K562 (cell line): ENCODE data around the gene CBX3. TPM values are rescaled to one million over a fixed set of nuclear protein-coding genes. Genes with fewer than 3 reads are reported as not detected.

Source experiments
- CREB1 ChIP-seq, 2 experiments: sonication (generic) in 1 of 2; formaldehyde crosslinking in 1 of 2; IDR thresholded peaks; 2 replicates each; pipeline versions ENCODE4 v1.6.1 to v1.8.0; 2012 to 2022; ENCODE audit warnings: inconsistent platforms in 1 of 2, mild to moderate bottlenecking in 1 of 2, missing genetic modification reagents in 1 of 2, moderate library complexity in 1 of 2
- EHMT2 ChIP-seq: fragments of 450-650 bp; IDR thresholded peaks from 2 replicates; pipeline ENCODE4 v1.6.1; 2018; ENCODE audit warnings: antibody characterized with exemption
- ELF1 ChIP-seq: fragments of 200-800 bp; sonication (Bioruptor generic); IDR thresholded peaks from 2 replicates; pipeline ENCODE4 v1.6.1; 2016; ENCODE audit warnings: missing genetic modification characterization, missing compliant biosample characterization
- KDM5B ChIP-seq: fragments of 200-600 bp; sonication (generic); IDR thresholded peaks from 2 replicates; pipeline ENCODE4 v1.6.1; 2012; ENCODE audit warnings: low read depth, mild to moderate bottlenecking, moderate library complexity, low read length, control low read depth, inconsistent platforms; ENCODE audit not compliant: insufficient replicate concordance
- MTA3 ChIP-seq: fragments of 450-650 bp; formaldehyde crosslinking; IDR thresholded peaks from 2 replicates; pipeline ENCODE4 v1.6.1; 2017; ENCODE audit warnings: mild to moderate bottlenecking, borderline replicate concordance
- NFXL1 ChIP-seq: fragments of 450-650 bp; formaldehyde crosslinking; IDR thresholded peaks from 2 replicates; pipeline ENCODE4 v1.4.0; 2021; ENCODE audit warnings: mild to moderate bottlenecking
- POLR2G ChIP-seq: fragments of 200-400 bp; formaldehyde crosslinking; IDR thresholded peaks from 2 replicates; pipeline ENCODE4 v1.6.1; 2017; ENCODE audit warnings: low read depth, mild to moderate bottlenecking, antibody characterized with exemption, low read length, moderate library complexity
- RAD21 ChIP-seq, 2 experiments: fragments of 250-450 bp in 1 of 2; fragments of 450-650 bp in 1 of 2; sonication (Bioruptor Pico) in 1 of 2; formaldehyde crosslinking in 1 of 2; IDR thresholded peaks in 1 of 2; conservative IDR thresholded peaks in 1 of 2; 2 replicates each; pipeline versions ENCODE4 v1.4.0 to v1.8.0; 2020 to 2022; ENCODE audit warnings: mild to moderate bottlenecking in 2 of 2, moderate library complexity in 1 of 2
- RBM22 ChIP-seq: fragments of 200-400 bp; formaldehyde crosslinking; IDR thresholded peaks from 2 replicates; pipeline ENCODE4 v1.6.1; 2018; ENCODE audit warnings: low read length, low read depth; ENCODE audit not compliant: poor library complexity, severe bottlenecking
- RFX7 ChIP-seq: fragments of 250-450 bp; sonication (Bioruptor Pico); IDR thresholded peaks from 2 replicates; pipeline ENCODE4 v1.5.1; 2021; ENCODE audit warnings: mild to moderate bottlenecking
- SIN3A ChIP-seq, 2 experiments: fragments of 150-350 bp in 1 of 2; IDR thresholded peaks; 2 replicates each; pipeline ENCODE4 v1.6.1; 2011 to 2016; ENCODE audit warnings: borderline replicate concordance in 2 of 2, low read depth in 2 of 2, low read length in 2 of 2, mild to moderate bottlenecking in 2 of 2, moderate library complexity in 2 of 2; ENCODE audit not compliant: control insufficient read depth in 1 of 2
- SMARCB1 ChIP-seq: IDR thresholded peaks from 2 replicates; pipeline ENCODE4 v1.6.1; 2011; ENCODE audit warnings: improper control_type of control experiment, low read depth; ENCODE audit not compliant: insufficient read length
- SMARCE1 ChIP-seq: fragments of 450-650 bp; IDR thresholded peaks from 2 replicates; pipeline ENCODE4 v1.7.1; 2016; ENCODE audit warnings: mild to moderate bottlenecking
- TGIF2 ChIP-seq: sonication (generic); formaldehyde crosslinking; IDR thresholded peaks from 2 replicates; pipeline ENCODE4 v1.8.1; 2022; ENCODE audit warnings: mild to moderate bottlenecking, missing genetic modification reagents, moderate library complexity
- YY1 ChIP-seq, 3 experiments: IDR thresholded peaks; 2 replicates each; pipeline ENCODE4 v1.6.1; 2011; ENCODE audit warnings: low read length in 2 of 3, mild to moderate bottlenecking in 2 of 3, moderate library complexity in 2 of 3, borderline replicate concordance in 1 of 3, control low read depth in 1 of 3, low read depth in 1 of 3; ENCODE audit not compliant: insufficient read depth in 3 of 3, insufficient replicate concordance in 2 of 3, control insufficient read depth in 1 of 3, insufficient read length in 1 of 3; ENCODE audit errors: extremely low read depth in 1 of 3
- ZNF184 ChIP-seq: sonication (generic); formaldehyde crosslinking; IDR thresholded peaks from 2 replicates; pipeline ENCODE4 v1.5.0; 2020; ENCODE audit warnings: missing genetic modification reagents
- ZNF639 ChIP-seq, 2 experiments: fragments of 200-800 bp in 1 of 2; sonication (Bioruptor generic) in 1 of 2; sonication (generic) in 1 of 2; formaldehyde crosslinking in 1 of 2; IDR thresholded peaks in 1 of 2; conservative IDR thresholded peaks in 1 of 2; 2 replicates each; pipeline versions ENCODE4 v1.5.0 to v1.6.1; 2016 to 2020; ENCODE audit warnings: missing compliant biosample characterization in 1 of 2, missing genetic modification characterization in 1 of 2, missing genetic modification reagents in 1 of 2
- polyA plus RNA-seq, 8 experiments: library from polyadenylated mRNA; depleted of rRNA in 4 of 8; stranded (reverse) in 5 of 8; unstranded in 3 of 8; fragments of >200 nt; fragmentation: Nextera tagmentation in 2 of 8; fragmentation: Illumina TruSeq in 1 of 8; extraction: Ambion mirVana in 2 of 8; extraction: Trizol in 1 of 8; gene quantifications; 2 replicates each; pipeline versions ENCODE4 v1.2.1 to v1.2.3, GENCODE V29; 2011 to 2014; ENCODE audit warnings: inconsistent platforms in 1 of 8, missing spikeins in 1 of 8
- total RNA-seq, 7 experiments: library from RNA; depleted of rRNA in 6 of 7; stranded (reverse); fragments of >200 nt in 6 of 7; fragmentation: Illumina TruSeq in 2 of 7; extraction: Trizol in 2 of 7; gene quantifications; 2 replicates each; pipeline versions ENCODE4 v1.2.1 to v1.2.3, GENCODE V29; 2011 to 2021; ENCODE audit warnings: low replicate concordance in 1 of 7
- TF ChIP-seq, protein P1 (sequence below): fragments of 450-650 bp; IDR thresholded peaks from 2 replicates; pipeline ENCODE4 v1.6.1; 2016; ENCODE audit warnings: borderline replicate concordance
- TF ChIP-seq, protein P2 (sequence below): fragments of 250-450 bp; sonication (Bioruptor Pico); IDR thresholded peaks from 2 replicates; pipeline ENCODE4 v1.9.0; 2021; ENCODE audit warnings: mild to moderate bottlenecking
- TF ChIP-seq, protein P3 (sequence below): fragments of 250-450 bp; sonication (Bioruptor Pico); IDR thresholded peaks from 2 replicates; pipeline ENCODE4 v1.8.0; 2022; ENCODE audit warnings: inconsistent platforms

The CBX3 gene
- total and polyA plus RNA-seq, 9 of the 15 experiments (the other 6 are each of a cell fraction or from before 2014, with no cell fraction given): 198 to 413 (median 328) TPM

DNA sequence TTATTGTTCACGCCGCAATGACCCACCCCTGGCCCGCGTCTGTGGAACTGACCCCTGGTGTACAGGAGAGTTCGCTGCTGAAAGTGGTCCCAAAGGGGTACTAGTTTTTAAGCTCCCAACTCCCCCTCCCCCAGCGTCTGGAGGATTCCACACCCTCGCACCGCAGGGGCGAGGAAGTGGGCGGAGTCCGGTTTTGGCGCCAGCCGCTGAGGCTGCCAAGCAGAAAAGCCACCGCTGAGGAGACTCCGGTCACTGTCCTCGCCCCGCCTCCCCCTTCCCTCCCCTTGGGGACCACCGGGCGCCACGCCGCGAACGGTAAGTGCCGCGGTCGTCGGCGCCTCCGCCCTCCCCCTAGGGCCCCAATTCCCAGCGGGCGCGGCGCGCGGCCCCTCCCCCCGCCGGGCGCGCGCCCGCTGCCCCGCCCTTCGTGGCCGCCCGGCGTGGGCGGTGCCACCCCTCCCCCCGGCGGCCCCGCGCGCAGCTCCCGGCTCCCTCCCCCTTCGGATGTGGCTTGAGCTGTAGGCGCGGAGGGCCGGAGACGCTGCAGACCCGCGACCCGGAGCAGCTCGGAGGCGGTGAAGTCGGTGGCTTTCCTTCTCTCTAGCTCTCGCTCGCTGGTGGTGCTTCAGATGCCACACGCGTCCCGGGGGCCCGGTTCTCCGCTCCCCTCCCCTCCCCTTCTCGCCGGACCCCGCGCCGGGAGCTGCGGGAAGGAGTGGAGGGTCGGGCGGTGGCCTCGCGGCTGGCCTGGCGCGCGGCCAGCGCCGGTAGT is at the start of gene CBX3 (continued):
- no peak for TF ChIP-seq SMARCB1
- TF ChIP-seq ELF1: no peak
- TF ChIP-seq YY1 (IDR thresholded peaks at IDR 0.05; ENCODE audit: borderline replicate concordance in 1 of 3, control insufficient read depth in 1 of 3, extremely low read depth in 1 of 3, insufficient read depth in 3 of 3, insufficient read length in 1 of 3, insufficient replicate concordance in 2 of 3, low read depth in 1 of 3, low read length in 2 of 3): peak in 2 of 3 experiments; percentile 36 to 46
- TF ChIP-seq RFX7 (CRISPR knock-in tag): no peak
- no peak for TF ChIP-seq NFXL1 (CRISPR knock-in tag)
- TF ChIP-seq RAD21 (CRISPR knock-in tag; conservative IDR thresholded peaks at IDR 0.05 in 1 of 2, IDR thresholded peaks at IDR 0.05 in 1 of 2): no peak
- TF ChIP-seq TGIF2: 0 out of 2 replicates have a peak, but pooled peaks have one; percentile 16
- TF ChIP-seq POLR2G: peak; percentile 98
- TF ChIP-seq ZNF184 (CRISPR knock-in tag): no peak
- peak in 1 of 2 experiments; percentile 98; a peak in 2 of 4 replicates for TF ChIP-seq ZNF639 (CRISPR knock-in tag; conservative IDR thresholded peaks at IDR 0.05 in 1 of 2, IDR thresholded peaks at IDR 0.05 in 1 of 2)
- no peak; the same call in 1 of the 2 replicates for TF ChIP-seq MTA3
- peak; percentile 86 for TF ChIP-seq RBM22
- TF ChIP-seq, protein P1, sequence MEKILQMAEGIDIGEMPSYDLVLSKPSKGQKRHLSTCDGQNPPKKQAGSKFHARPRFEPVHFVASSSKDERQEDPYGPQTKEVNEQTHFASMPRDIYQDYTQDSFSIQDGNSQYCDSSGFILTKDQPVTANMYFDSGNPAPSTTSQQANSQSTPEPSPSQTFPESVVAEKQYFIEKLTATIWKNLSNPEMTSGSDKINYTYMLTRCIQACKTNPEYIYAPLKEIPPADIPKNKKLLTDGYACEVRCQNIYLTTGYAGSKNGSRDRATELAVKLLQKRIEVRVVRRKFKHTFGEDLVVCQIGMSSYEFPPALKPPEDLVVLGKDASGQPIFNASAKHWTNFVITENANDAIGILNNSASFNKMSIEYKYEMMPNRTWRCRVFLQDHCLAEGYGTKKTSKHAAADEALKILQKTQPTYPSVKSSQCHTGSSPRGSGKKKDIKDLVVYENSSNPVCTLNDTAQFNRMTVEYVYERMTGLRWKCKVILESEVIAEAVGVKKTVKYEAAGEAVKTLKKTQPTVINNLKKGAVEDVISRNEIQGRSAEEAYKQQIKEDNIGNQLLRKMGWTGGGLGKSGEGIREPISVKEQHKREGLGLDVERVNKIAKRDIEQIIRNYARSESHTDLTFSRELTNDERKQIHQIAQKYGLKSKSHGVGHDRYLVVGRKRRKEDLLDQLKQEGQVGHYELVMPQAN: peak; percentile 21; the same call in 1 of the 2 replicates
- TF ChIP-seq EHMT2: no peak
- TF ChIP-seq SMARCE1: no peak
- TF ChIP-seq, protein P2, sequence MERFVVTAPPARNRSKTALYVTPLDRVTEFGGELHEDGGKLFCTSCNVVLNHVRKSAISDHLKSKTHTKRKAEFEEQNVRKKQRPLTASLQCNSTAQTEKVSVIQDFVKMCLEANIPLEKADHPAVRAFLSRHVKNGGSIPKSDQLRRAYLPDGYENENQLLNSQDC (CRISPR knock-in tag): no peak
- TF ChIP-seq, protein P3, sequence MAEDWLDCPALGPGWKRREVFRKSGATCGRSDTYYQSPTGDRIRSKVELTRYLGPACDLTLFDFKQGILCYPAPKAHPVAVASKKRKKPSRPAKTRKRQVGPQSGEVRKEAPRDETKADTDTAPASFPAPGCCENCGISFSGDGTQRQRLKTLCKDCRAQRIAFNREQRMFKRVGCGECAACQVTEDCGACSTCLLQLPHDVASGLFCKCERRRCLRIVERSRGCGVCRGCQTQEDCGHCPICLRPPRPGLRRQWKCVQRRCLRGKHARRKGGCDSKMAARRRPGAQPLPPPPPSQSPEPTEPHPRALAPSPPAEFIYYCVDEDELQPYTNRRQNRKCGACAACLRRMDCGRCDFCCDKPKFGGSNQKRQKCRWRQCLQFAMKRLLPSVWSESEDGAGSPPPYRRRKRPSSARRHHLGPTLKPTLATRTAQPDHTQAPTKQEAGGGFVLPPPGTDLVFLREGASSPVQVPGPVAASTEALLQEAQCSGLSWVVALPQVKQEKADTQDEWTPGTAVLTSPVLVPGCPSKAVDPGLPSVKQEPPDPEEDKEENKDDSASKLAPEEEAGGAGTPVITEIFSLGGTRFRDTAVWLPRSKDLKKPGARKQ (CRISPR knock-in tag): no peak
- TF ChIP-seq CREB1 (IDR thresholded peaks at IDR 0.05): no peak
- peak; percentile 30; the same call in 1 of the 2 replicates for TF ChIP-seq CREB1 (CRISPR knock-in tag; IDR thresholded peaks at IDR 0.05)
- TF ChIP-seq KDM5B: peak; percentile 78
- peak; percentile 37 to 56; a peak in 2 of 4 replicates for TF ChIP-seq SIN3A (IDR thresholded peaks at IDR 0.05; ENCODE audit: borderline replicate concordance in 2 of 2, control insufficient read depth in 1 of 2, low read depth in 2 of 2, low read length in 2 of 2)
